ENCODE results near the gene PVALB. TPM values are rescaled to one million over a fixed set of nuclear protein-coding genes. Genes with fewer than 3 reads are reported as not detected.
A peak's percentile ranks its signal among the peaks of the same experiment; 100 is the strongest.

PVALB gene
- total and polyA plus RNA-seq, 8 donors, result 0.95 to 4.1 (median 2.1) TPM; not detected in 5

DNA sequence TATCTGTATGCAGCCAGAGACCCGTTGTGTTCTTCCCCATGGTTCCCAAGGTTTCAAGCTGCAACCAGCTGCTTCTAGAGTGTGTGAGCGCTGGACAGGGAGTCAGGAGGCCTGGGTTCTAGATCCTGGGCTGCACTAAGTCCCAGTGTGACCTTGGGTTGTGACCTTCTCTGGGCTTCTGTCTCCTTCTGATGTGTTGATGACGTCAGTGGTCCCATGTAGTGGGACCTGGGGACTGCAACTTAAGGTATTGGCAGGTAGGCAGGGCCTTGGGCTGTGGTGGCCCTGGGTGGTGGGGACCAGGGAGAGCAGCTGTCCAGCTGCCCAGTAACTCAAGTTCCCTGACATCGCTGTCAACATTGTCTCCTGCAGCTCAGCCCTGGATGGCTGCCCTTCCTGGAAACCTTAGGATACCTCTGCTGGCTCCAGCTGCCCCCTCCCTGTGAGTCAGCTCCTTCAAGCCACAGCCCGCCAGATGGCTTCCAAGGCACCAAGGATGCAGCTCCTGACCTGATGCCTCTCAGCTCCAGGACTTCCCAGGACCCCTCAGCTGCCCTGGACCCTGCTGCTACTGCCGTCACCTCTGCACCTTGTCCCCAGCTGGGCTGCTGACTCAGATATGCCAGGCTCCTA lies 1.3 kb upstream of the PVALB start:
- peaks cover 22 to 96% (median 56%) of the 10 kb centered on the region in 3 donors for H3K27me3 ChIP-seq
- intact Hi-C loops (cut with DNase I; ENCODE audit: low total_unique reads), result no loop called here
- no peak overlapping the region for H3K4me3 ChIP-seq
- 66 to 86% (median 72%) methylated on average over 5 to 6 of the region's 6 CpGs for WGBS, 5 donors
- peaks cover 11 to 15% (median 13%) of the 10 kb centered on the region in 4 donors for H3K4me1 ChIP-seq
- TF ChIP-seq, protein P1, sequence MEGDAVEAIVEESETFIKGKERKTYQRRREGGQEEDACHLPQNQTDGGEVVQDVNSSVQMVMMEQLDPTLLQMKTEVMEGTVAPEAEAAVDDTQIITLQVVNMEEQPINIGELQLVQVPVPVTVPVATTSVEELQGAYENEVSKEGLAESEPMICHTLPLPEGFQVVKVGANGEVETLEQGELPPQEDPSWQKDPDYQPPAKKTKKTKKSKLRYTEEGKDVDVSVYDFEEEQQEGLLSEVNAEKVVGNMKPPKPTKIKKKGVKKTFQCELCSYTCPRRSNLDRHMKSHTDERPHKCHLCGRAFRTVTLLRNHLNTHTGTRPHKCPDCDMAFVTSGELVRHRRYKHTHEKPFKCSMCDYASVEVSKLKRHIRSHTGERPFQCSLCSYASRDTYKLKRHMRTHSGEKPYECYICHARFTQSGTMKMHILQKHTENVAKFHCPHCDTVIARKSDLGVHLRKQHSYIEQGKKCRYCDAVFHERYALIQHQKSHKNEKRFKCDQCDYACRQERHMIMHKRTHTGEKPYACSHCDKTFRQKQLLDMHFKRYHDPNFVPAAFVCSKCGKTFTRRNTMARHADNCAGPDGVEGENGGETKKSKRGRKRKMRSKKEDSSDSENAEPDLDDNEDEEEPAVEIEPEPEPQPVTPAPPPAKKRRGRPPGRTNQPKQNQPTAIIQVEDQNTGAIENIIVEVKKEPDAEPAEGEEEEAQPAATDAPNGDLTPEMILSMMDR (IDR thresholded peaks at IDR 0.05), result no peak
- TF ChIP-seq POLR2AphosphoS5 (IDR thresholded peaks at IDR 0.05) (no peak), POLR2A (IDR thresholded peaks at IDR 0.05) (no peak), EP300 (IDR thresholded peaks at IDR 0.05) (no peak)
- no peaks in the 10 kb centered on the region for H3K36me3 ChIP-seq
- no peak overlapping the region for H3K27ac ChIP-seq
- H3K9me3 ChIP-seq, result no peaks in the 10 kb centered on the region
- no peak for DNase-seq

DNA sequence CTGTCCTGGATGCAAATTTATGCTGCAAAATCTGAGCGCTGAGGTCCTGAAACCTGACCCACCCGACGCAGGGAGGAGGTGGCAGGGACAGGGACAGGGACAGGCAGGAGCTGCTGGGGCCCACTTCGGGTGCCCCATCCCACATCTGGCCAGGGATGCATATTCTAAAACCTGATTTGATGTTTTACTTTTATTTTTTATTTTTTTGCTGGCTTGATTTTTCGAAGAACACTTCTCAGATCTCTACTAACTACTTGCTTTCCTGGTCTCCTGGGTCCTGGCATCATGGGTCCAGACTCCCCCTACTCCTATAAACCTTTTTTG lies 652 bp upstream of the PVALB start:
- Histone ChIP-seq H3K4me3 (no peak overlapping the region), H3K4me1 (peaks cover 11 to 15% (median 13%) of the 10 kb centered on the region in 4 donors), H3K27ac (no peak overlapping the region), H3K9me3 (no peaks in the 10 kb centered on the region), H3K36me3 (no peaks in the 10 kb centered on the region), H3K27me3 (peaks cover 22 to 89% (median 58%) of the 10 kb centered on the region in 3 donors)
- intact Hi-C loops (cut with DNase I; ENCODE audit: low total_unique reads), result no loop called here
- no peak for DNase-seq
- TF ChIP-seq EP300 (IDR thresholded peaks at IDR 0.05) (no peak), POLR2A (IDR thresholded peaks at IDR 0.05) (no peak)
- TF ChIP-seq, protein P1 (IDR thresholded peaks at IDR 0.05), result no peak
- 24 to 41% (median 34%) methylated on average over 5 of the region's 5 CpGs for WGBS, 5 donors

GRCh38 chr22:36816339-36816635 lies 548 bp downstream of the PVALB start:
- no peak for DNase-seq
- Histone ChIP-seq H3K4me3 (peak overlapping the region in 3 of 4 donors; percentile 25 to 39 (median 29)), H3K4me1 (peaks cover 11 to 15% (median 13%) of the 10 kb centered on the region in 4 donors), H3K27ac (no peak overlapping the region), H3K27me3 (peaks cover 22 to 81% (median 61%) of the 10 kb centered on the region in 3 donors), H3K9me3 (no peaks in the 10 kb centered on the region), H3K36me3 (no peaks in the 10 kb centered on the region)
- TF ChIP-seq, protein P1 (IDR thresholded peaks at IDR 0.05), result no peak
- no peak for TF ChIP-seq POLR2AphosphoS5 (IDR thresholded peaks at IDR 0.05)
- no peak for TF ChIP-seq POLR2A (IDR thresholded peaks at IDR 0.05)
- no peak for TF ChIP-seq EP300 (IDR thresholded peaks at IDR 0.05)
- WGBS, 5 donors, result 2 to 8% (median 3%) methylated on average over 8 to 12 of the region's 12 CpGs
- intact Hi-C loops (cut with DNase I; ENCODE audit: low total_unique reads), result no loop called here

DNA sequence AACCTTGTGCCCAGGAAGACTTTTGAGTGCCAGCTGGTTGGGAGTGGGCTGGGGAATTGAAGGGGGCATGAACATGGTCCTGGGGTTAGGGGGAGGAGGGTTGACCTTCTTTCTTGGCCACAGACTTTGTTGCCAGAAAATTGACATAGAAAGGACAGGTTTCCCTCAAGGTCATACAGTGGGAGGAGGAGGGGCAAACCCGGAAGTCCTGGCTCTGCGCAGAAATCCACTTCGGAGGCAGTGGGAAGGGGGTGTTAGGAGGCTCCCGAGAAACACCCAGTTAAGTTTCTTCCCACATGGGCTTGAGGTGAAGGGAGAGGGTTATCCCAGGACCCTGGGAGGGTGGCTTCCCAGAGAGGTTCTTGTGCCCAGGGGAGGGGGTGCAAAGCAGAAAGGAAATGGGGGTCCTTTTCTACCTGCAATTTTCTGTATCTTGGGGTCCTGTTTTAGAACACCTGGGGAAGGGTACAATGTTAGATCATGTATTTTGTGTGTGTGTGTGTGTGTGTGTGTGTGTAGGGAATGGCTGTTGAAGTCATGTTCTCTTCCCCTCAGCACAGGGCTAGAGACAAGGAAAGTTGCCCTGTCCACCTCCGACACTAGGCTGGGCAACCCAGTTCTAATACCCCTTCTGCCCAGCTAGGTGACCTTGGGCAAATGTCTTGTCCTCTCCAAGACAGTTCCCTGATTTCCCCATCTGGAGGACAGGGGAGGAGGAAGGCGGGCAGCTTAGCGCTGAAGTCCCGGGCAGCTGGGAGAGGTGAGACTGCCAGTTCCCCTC lies 1.1 kb downstream of the PVALB start:
- Histone ChIP-seq H3K36me3 (no peaks in the 10 kb centered on the region), H3K4me1 (peaks cover 11 to 15% (median 13%) of the 10 kb centered on the region in 4 donors), H3K4me3 (no peak overlapping the region), H3K9me3 (no peaks in the 10 kb centered on the region), H3K27ac (no peak overlapping the region), H3K27me3 (peaks cover 22 to 75% (median 60%) of the 10 kb centered on the region in 3 donors)
- DNase-seq, result no peak
- intact Hi-C loops (cut with DNase I; ENCODE audit: low total_unique reads), result no loop called here
- TF ChIP-seq POLR2AphosphoS5 (IDR thresholded peaks at IDR 0.05) (no peak), EP300 (IDR thresholded peaks at IDR 0.05) (no peak), POLR2A (IDR thresholded peaks at IDR 0.05) (no peak)
- TF ChIP-seq, protein P1 (IDR thresholded peaks at IDR 0.05), result no peak
- 23 to 51% (median 34%) methylated on average over 8 of the region's 8 CpGs for WGBS, 5 donors
